OCI-LY3 (cell line): ENCODE results near the gene TMEM202.
"Not testable (repeated sequence)": the region's sequence is repeated elsewhere in the genome, so short reads cannot be mapped to it uniquely, and the experiment has no call there.

ENCODE experiments used
- CTCF ChIP-seq: fragments of 200-600, 300-600 bp; sonication (generic); IDR thresholded peaks from 2 replicates; pipeline ENCODE4 v1.5.1; 2014; ENCODE audit warnings: antibody characterized with exemption, low read length, low read depth
- EZH2phosphoT487 ChIP-seq: fragments of 200-600 bp; shearing (Covaris generic); IDR thresholded peaks from 2 replicates; pipeline ENCODE4 v1.6.1; 2018; ENCODE audit warnings: antibody characterized with exemption, mixed run types, low read depth

GRCh38 chr15:72413337-72413736 lies 15.2 kb downstream of the TMEM202 start:
- not testable (repeated sequence) for TF ChIP-seq CTCF, EZH2phosphoT487
